K562 (cell line): ENCODE results near the gene GPR137C.

Experiments
- BDP1 ChIP-seq: IDR thresholded peaks from 3 replicates; pipeline ENCODE4 v1.6.1; 2011; ENCODE audit not compliant: insufficient read length, insufficient read depth
- EP400 ChIP-seq: fragments of 450-650 bp; IDR thresholded peaks from 2 replicates; pipeline ENCODE4 v1.6.1; 2017; ENCODE audit warnings: antibody characterized with exemption, mild to moderate bottlenecking, moderate library complexity

DNA sequence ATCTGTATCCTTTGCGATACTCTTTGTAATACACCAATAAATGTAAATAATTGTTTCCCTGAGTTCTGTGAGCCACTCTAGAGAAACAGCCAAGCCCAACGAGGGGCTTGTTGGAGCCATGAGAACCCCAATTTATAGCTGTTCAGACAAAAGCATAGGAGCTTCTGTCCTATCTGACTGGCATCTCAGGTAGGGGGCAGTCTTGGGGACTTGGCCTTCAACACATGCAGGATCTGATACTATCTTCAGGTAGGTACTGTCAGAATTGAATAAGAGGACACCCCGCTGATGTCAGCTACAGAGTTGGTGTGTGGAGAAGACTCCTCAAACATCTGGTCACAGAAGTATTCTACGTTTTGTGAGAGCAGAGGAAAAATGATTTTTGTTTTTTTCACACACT, 25.6 kb upstream of the GPR137C start:
- no peak for TF ChIP-seq BDP1
- TF ChIP-seq EP400, result no peak
